Stomach (tissue), 9 donors: Measurements from ENCODE around the gene NTHL1. TPM values are rescaled to one million over a fixed set of nuclear protein-coding genes. Genes with fewer than 3 reads are reported as not detected.

Experiments
- DNase-seq, 2 donors: peaks; one replicate each; pipeline versions ENCODE4 v3.0.0 to v3.0.0-alpha.2; 2013 to 2019
- H3K27ac ChIP-seq, 5 donors: fragments of 200-600 bp in 4 of 5; sonication (generic) in 4 of 5; one replicate each; pipeline ENCODE4 v1.5.1; 2013 to 2019; ENCODE audit warnings: mild to moderate bottlenecking in 1 of 5, moderate library complexity in 1 of 5
- H3K27me3 ChIP-seq, 3 donors: fragments of 200-600 bp; sonication (generic); one replicate each; pipeline ENCODE4 v1.5.1; 2017 to 2019; ENCODE audit warnings: mixed run types in 1 of 3
- H3K36me3 ChIP-seq, 4 donors: fragments of 200-600 bp; sonication (generic); 1 replicate in 3 of 4; 2 replicates in 1 of 4; pipeline ENCODE4 v1.5.1; 2016 to 2019
- H3K4me1 ChIP-seq, 4 donors: fragments of 200-600 bp; sonication (generic); one replicate each; pipeline ENCODE4 v1.5.1; 2016 to 2019
- H3K4me3 ChIP-seq, 4 donors: fragments of 200-600 bp; sonication (generic) in 3 of 4; one replicate each; pipeline ENCODE4 v1.5.1; 2016 to 2019; ENCODE audit warnings: mild to moderate bottlenecking in 1 of 4
- H3K9me3 ChIP-seq, 4 donors: fragments of 200-600 bp; sonication (generic); one replicate each; pipeline ENCODE4 v1.5.1; 2016 to 2019
- CTCF ChIP-seq, 7 experiments: fragments of 450-650 bp in 4 of 7; fragments of 200-600 bp in 3 of 7; sonication (generic) in 3 of 7; IDR thresholded peaks; one replicate each; pipeline ENCODE4 v1.5.1; 2016 to 2019; ENCODE audit warnings: antibody characterized with exemption in 7 of 7, control low read depth in 2 of 7, mild to moderate bottlenecking in 1 of 7
- EP300 ChIP-seq: sonication (generic); formaldehyde crosslinking; IDR thresholded peaks from one replicate; pipeline ENCODE4 v1.6.1; 2017; ENCODE audit warnings: antibody characterized with exemption
- POLR2A ChIP-seq, 4 donors: fragments of 450-650 bp; IDR thresholded peaks; one replicate each; pipeline ENCODE4 v1.6.1; 2016; ENCODE audit warnings: antibody characterized with exemption in 4 of 4, control low read depth in 2 of 4, mild to moderate bottlenecking in 1 of 4, moderate library complexity in 1 of 4
- POLR2AphosphoS5 ChIP-seq, 3 donors: sonication (generic); formaldehyde crosslinking; IDR thresholded peaks; one replicate each; pipeline ENCODE4 v1.6.1; 2016; ENCODE audit warnings: antibody characterized with exemption in 3 of 3
- WGBS, 5 donors: extraction: QIAGEN DNeasy Blood & Tissue Kit in 3 of 5; methylation state at CpG; one replicate each; pipeline versions ENCODE4 v1.1.5 to v1.1.7; 2013 to 2018; 5-methylcytosine and 5-hydroxymethylcytosine counted together
- intact Hi-C: fragments of 100-400 bp; cut with DNase I; formaldehyde crosslinking; loops from one replicate; pipeline ENCODE4 v1.15.1; 2023; ENCODE audit warnings: low total_unique reads
- polyA plus RNA-seq, 3 donors: library from polyadenylated mRNA; stranded (reverse); fragments of 200-250 nt; gene quantifications; one replicate each; pipeline ENCODE4 v1.2.3, GENCODE V29; 2013
- total RNA-seq, 5 donors: library from RNA; depleted of rRNA; stranded (reverse); fragments of >200 nt; gene quantifications; one replicate each; pipeline versions ENCODE4 v1.1.0 to v1.2.3, GENCODE V29; 2014 to 2016
- donor health status: healthy with polysubstance abuse.
- donor health status: Bipolar disorder and iron deficiency.
- donor health status: healthy.

The NTHL1 gene
- total and polyA plus RNA-seq, 8 donors, result 2.3 to 663 (median 32.9) TPM

- DNase-seq, result no peak
- no peak overlapping the region for H3K4me3 ChIP-seq
- intact Hi-C loops, result loop anchor here (10.0 kb wide), 1 partner anchor 59 kb away; the partner anchor contains the start of gene NHERF2
- H3K36me3 ChIP-seq, result peaks cover 67 to 100% (median 100%) of the 10 kb centered on the region in 4 donors
- H3K27me3 ChIP-seq, result no peaks in the 10 kb centered on the region
- 91 to 93% (median 92%) methylated on average over 25 to 44 of the region's 44 CpGs for WGBS, 5 donors
- peaks cover 13 to 40% (median 27%) of the 10 kb centered on the region in 4 donors for H3K4me1 ChIP-seq
- TF ChIP-seq CTCF (IDR thresholded peaks at IDR 0.05) (no peak), POLR2AphosphoS5 (IDR thresholded peaks at IDR 0.05) (no peak), POLR2A (IDR thresholded peaks at IDR 0.05) (no peak), EP300 (no peak)
- no peak overlapping the region for H3K27ac ChIP-seq
- H3K9me3 ChIP-seq, result no peaks in the 10 kb centered on the region
Observed at GRCh38 chr16:2083876-2084780, 36.5 kb upstream of the NTHL1 start.

DNA sequence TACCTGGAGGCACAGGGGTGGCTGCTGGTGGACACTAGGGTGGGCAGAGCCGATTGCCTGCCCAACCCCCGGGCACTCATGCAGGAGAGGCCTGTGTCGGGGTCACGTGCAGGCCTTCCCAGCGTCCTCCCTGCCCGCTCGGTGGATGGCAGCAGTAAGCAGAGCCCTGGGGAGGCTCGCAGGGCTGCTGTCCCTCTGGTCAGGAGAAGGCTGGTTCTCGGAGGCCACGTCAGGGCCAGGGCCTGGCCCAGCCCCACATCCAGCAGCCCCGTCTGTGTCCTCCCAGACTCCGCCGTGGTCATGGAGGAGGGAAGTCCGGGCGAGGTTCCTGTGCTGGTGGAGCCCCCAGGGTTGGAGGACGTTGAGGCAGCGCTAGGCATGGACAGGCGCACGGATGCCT, 35.8 kb upstream of the NTHL1 start:
- H3K36me3 ChIP-seq, result peaks cover 62 to 100% (median 100%) of the 10 kb centered on the region in 4 donors
- peak overlapping the region in 2 of 5 donors; percentile 10 to 63 for H3K27ac ChIP-seq
- WGBS, 5 donors, result 74 to 88% (median 81%) methylated on average over 3 to 19 of the region's 19 CpGs

GRCh38 chr16:2082983-2083364, 35.3 kb upstream of the NTHL1 start:
- 49 to 83% (median 73%) methylated on average over 13 to 16 of the region's 16 CpGs for WGBS, 5 donors
- intact Hi-C loops, result loop anchor here (10.0 kb wide), 1 partner anchor 58 kb away; the partner anchor contains the start of gene NHERF2
- peaks cover 57 to 100% (median 100%) of the 10 kb centered on the region in 4 donors for H3K36me3 ChIP-seq
- no peak overlapping the region for H3K4me3 ChIP-seq
- H3K27ac ChIP-seq, result peak overlapping the region; percentile 38 to 70 (median 65)
- no peak for TF ChIP-seq POLR2A (IDR thresholded peaks at IDR 0.05)
- H3K9me3 ChIP-seq, result no peaks in the 10 kb centered on the region
- peak in 1 of 2 donors; percentile 87 for DNase-seq
- peaks cover 13 to 40% (median 24%) of the 10 kb centered on the region in 4 donors for H3K4me1 ChIP-seq
- H3K27me3 ChIP-seq, result no peaks in the 10 kb centered on the region

More for the DNA sequence above, 35.8 kb upstream of the NTHL1 start:
- Histone ChIP-seq H3K4me3 (no peak overlapping the region), H3K4me1 (peaks cover 13 to 40% (median 24%) of the 10 kb centered on the region in 4 donors), H3K9me3 (no peaks in the 10 kb centered on the region), H3K27me3 (no peaks in the 10 kb centered on the region)
- intact Hi-C loops, result loop anchor here (10.0 kb wide), 1 partner anchor 59 kb away; the partner anchor contains the start of gene NHERF2
- TF ChIP-seq POLR2AphosphoS5 (IDR thresholded peaks at IDR 0.05), result no peak
- TF ChIP-seq POLR2A (IDR thresholded peaks at IDR 0.05), result no peak
- no peak for TF ChIP-seq EP300
- TF ChIP-seq CTCF (IDR thresholded peaks at IDR 0.05), result no peak
- no peak for DNase-seq

GRCh38 chr16:2082171-2082982, 34.7 kb upstream of the NTHL1 start:
- DNase-seq, result peak; percentile 90 to 91
- Histone ChIP-seq H3K36me3 (peaks cover 55 to 100% (median 100%) of the 10 kb centered on the region in 4 donors), H3K4me1 (peaks cover 13 to 35% (median 24%) of the 10 kb centered on the region in 4 donors), H3K27ac (peak overlapping the region; percentile 46 to 70 (median 65)), H3K9me3 (no peaks in the 10 kb centered on the region), H3K4me3 (no peak overlapping the region), H3K27me3 (no peaks in the 10 kb centered on the region)
- intact Hi-C loops, result loop anchor here (10.0 kb wide), 1 partner anchor 58 kb away; the partner anchor contains the start of gene NHERF2
- no peak for TF ChIP-seq EP300
- peak; percentile 10 to 91 (median 34) for TF ChIP-seq POLR2AphosphoS5 (IDR thresholded peaks at IDR 0.05)
- TF ChIP-seq CTCF (IDR thresholded peaks at IDR 0.05), result peak in 5 of 7 experiments; percentile 21 to 54 (median 22)
- peak in 1 of 4 donors; percentile 42 for TF ChIP-seq POLR2A (IDR thresholded peaks at IDR 0.05)
- whole genome bisulfite sequencing, 5 donors, result 39 to 64% (median 48%) methylated on average over 27 to 32 of the region's 32 CpGs
